ENCODE data around the gene GOLGA6L1.
"Not testable (repeated sequence)": the region's sequence is repeated elsewhere in the genome, so short reads cannot be mapped to it uniquely, and the experiment has no call there.

GOLGA6L1 gene, protein sequence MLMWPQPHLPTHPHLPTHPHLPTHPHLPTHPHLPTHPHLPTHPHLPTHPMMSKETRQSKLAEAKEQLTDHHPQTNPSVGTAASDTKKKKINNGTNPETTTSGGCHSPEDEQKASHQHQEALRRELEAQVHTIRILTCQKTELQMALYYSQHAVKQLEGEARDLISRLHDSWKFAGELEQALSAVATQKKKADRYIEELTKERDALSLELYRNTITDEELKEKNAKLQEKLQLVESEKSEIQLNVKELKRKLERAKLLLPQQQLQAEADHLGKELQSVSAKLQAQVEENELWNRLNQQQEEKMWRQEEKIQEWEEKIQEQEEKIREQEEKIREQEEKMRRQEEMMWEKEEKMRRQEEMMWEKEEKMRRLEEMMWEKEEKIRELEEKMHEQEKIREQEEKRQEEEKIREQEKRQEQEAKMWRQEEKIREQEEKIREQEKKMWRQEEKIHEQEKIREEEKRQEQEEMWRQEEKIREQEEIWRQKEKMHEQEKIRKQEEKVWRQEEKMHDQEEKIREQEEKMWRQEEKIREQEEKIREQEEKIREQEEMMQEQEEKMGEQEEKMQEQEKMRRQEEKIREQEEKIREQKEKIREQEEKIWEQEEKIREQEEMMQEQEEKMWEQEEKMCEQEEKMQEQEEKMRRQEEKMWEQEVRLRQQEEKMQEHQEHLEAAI
- long read RNA-seq, result 0 reads

DNA sequence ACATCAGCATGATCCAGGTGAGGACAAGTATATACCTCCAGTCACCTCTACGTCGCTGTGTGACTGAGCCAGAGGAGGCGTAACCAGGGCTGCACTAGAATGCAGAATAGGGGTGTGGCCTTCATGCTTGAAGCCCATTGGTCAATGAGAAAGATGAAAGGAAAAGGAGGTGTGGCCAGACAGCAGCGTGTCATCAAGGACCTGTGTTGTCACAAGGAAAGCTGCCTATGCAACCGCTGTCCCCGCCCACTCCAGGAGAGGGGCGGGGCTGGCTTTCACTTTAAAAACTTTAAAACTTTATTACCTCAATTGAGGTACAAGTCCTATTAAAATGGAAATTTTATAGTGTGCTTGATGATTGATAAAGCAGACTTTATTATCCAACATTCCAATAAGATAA is at the start of gene GOLGA6L1:
GOLGA6L1 (minus strand) TSS at position 101 of the 400 bp plus-strand sequence; CDS start at position 10, 91 bp downstream.
- DNase-seq (ENCODE audit: low read depth in 1 of 2, low spot score in 1 of 2); H3K27me3 ChIP-seq (ENCODE audit: insufficient read depth, poor library complexity, severe bottlenecking); H3K4me3 ChIP-seq (replicated peaks; ENCODE audit: insufficient read depth, low read length); H3K27ac ChIP-seq (replicated peaks): not testable (repeated sequence)

DNA sequence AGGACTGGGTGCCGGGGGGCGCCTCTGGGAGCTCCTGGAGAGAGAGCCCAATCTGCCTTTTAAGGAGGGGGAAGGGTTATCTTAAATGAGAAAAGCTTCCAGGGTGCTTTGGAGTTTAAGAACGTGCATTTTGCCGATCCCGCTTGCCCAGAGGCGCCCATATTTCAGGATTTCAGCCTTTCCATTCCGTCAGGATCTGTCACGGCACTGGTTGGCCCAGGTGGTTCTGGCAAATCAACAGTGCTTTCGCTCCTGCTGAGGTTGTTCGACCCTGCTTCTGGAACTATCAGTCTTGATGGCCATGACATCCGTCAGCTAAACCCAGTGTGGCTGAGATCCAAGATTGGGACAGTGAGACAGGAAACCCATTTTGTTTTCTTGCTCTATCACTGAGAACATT is 44.6 kb upstream of the GOLGA6L1 start:
- not testable (repeated sequence) for DNase-seq (ENCODE audit: low read depth in 1 of 2, low spot score in 1 of 2); H3K27ac ChIP-seq (replicated peaks); H3K4me3 ChIP-seq (replicated peaks; ENCODE audit: insufficient read depth, low read length); H3K27me3 ChIP-seq (ENCODE audit: insufficient read depth, poor library complexity, severe bottlenecking)

DNA sequence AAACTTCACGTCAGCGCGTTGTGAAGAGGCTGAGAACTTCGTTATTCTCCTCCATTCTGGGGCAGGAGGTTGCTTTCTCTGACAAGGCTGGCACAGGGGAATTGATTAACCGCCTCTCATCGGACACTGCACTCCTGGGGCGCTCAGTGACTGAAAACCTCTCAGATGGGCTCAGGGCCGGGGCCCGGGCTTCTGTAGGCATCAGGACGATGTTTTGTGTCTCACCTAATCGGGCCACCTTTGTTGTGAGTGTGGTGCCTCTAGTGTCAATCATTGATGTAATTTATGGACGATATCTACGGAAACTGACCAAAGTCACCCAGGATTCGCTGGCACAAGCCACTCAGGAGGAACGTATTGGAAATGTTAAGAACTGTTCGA is 43.9 kb upstream of the GOLGA6L1 start:
- not testable (repeated sequence) for H3K27me3 ChIP-seq (ENCODE audit: insufficient read depth, poor library complexity, severe bottlenecking); H3K27ac ChIP-seq (replicated peaks); H3K4me3 ChIP-seq (replicated peaks; ENCODE audit: insufficient read depth, low read length); DNase-seq (ENCODE audit: low read depth in 1 of 2, low spot score in 1 of 2)

DNA sequence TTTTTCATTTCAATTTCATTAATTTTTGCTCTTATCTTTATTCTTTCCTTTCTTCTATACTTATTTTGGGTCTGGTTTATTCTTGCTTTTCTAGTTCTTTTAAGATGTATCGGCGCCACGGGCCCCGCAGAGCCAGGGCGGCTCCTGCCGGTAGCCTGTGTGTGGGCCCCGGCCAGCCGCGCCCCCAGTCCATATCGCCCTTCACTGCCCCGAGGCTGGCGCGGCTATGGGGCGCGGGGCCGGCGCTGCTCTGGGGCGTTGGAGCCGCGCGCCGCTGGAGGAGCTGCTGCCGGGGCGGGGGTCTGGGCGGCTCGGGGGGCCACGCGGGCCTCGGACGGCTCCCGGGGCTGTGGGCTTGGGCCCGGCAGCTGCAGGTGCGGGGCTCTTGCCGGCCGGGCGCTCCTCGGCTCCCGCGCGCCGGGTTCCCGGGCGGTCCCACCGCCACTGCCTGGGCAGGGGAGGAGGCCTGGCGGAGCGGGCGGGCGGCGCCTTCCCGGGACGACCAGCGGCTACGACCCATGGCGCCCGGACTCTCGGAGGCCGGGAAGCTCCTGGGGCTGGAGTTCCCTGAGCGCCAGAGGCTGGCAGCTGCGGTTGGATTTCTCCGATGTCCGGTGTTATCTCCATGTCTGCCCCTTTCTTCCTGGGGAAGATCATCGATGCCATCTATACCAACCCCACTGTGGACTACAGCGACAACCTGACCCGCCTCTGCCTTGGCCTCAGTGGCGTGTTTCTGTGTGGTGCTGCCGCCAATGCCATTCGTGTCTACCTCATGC is 43.3 kb upstream of the GOLGA6L1 start:
- not testable (repeated sequence) for H3K4me3 ChIP-seq (replicated peaks; ENCODE audit: insufficient read depth, low read length); H3K27ac ChIP-seq (replicated peaks); H3K27me3 ChIP-seq (ENCODE audit: insufficient read depth, poor library complexity, severe bottlenecking); DNase-seq (ENCODE audit: low read depth in 1 of 2, low spot score in 1 of 2)

DNA sequence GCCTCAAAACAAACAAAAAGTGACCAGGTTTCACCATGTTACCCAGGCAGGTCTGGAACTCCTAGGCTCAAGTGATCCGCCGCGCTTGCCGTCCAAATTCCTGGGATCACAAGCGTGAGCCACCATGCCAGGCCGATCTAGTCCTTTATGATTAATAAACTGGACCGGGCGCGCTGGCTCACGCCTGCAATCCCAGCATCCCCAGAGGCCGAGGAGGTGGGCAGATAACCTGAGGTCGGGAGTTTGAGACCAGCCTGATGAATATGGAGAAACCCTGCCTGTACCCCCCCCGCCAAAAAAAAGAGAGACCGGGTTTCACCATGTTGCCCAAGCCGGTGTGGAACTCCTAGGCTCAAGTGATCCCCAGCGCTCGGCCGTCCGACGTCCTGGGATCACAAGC is 40.1 kb upstream of the GOLGA6L1 start:
- not testable (repeated sequence) for H3K27ac ChIP-seq (replicated peaks); DNase-seq (ENCODE audit: low read depth in 1 of 2, low spot score in 1 of 2); H3K27me3 ChIP-seq (ENCODE audit: insufficient read depth, poor library complexity, severe bottlenecking); H3K4me3 ChIP-seq (replicated peaks; ENCODE audit: insufficient read depth, low read length)

DNA sequence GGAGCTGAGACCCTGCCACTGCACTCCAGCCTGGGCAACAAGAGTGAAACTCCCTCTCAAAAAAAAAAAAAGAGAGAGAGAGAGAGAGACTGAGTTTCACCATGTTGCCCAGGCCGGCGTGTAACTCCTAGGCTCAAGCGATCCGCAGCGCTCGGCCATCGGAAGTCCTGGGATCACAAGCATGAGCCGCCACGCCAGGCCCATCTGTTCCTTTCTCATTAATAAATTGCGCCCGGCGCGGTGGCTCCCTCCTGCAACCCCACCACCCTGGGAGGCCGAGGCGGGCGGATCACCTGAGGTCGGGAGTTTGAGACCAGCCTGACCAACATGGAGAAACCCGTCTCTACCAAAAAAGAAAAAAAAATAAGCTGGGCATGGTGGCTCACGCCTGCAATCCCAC is 39.0 kb upstream of the GOLGA6L1 start:
- not testable (repeated sequence) for H3K4me3 ChIP-seq (replicated peaks; ENCODE audit: insufficient read depth, low read length); H3K27ac ChIP-seq (replicated peaks); DNase-seq (ENCODE audit: low read depth in 1 of 2, low spot score in 1 of 2); H3K27me3 ChIP-seq (ENCODE audit: insufficient read depth, poor library complexity, severe bottlenecking)

DNA sequence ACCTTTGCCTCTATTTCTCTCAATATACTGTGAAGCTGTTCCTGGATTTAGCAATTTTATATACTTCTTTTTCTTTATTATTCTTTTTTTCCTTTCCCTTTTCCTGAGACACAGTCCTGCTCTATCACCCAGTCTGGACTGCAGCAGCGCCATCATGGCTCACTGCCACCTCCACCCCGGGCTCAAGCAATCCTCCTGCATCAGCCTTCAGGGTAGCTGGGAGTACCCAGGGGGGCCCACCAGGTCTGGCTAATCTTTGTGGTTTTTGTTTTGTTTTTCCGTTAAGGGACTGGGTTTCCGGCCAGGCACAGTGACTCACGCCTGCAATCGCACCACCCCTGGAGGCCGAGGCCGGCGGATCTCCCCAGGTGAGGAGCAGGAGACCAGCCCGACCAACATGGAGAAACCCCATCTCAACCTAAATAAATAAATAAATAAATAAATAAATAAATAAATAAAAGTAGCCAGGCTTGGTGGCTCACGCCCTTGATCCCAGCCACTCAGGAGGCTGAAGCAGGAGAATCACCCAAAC is 38.1 kb upstream of the GOLGA6L1 start:
- not testable (repeated sequence) for H3K4me3 ChIP-seq (replicated peaks; ENCODE audit: insufficient read depth, low read length); DNase-seq (ENCODE audit: low read depth in 1 of 2, low spot score in 1 of 2); H3K27ac ChIP-seq (replicated peaks); H3K27me3 ChIP-seq (ENCODE audit: insufficient read depth, poor library complexity, severe bottlenecking)

DNA sequence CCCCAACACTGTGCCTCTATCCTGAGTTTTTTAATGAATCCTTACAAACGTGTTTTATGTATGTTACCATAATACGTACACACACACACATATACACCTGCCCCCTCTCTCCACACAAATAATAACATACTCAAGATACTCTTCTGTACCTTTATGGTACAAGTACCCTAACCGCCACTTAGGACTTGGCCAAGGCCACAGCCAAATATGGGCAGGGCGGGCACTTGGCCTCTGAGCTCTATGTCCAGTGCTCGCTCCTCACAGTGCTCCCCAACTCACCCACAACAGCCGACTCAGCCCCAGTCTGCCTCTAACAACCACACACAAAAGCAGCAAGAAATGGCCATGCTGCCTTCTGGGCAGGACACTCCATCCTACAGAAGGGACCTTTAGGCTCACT is 3.8 kb downstream of the GOLGA6L1 start:
- not testable (repeated sequence) for DNase-seq (ENCODE audit: low read depth in 1 of 2, low spot score in 1 of 2); H3K27ac ChIP-seq (replicated peaks); H3K27me3 ChIP-seq (ENCODE audit: insufficient read depth, poor library complexity, severe bottlenecking); H3K4me3 ChIP-seq (replicated peaks; ENCODE audit: insufficient read depth, low read length)

DNA sequence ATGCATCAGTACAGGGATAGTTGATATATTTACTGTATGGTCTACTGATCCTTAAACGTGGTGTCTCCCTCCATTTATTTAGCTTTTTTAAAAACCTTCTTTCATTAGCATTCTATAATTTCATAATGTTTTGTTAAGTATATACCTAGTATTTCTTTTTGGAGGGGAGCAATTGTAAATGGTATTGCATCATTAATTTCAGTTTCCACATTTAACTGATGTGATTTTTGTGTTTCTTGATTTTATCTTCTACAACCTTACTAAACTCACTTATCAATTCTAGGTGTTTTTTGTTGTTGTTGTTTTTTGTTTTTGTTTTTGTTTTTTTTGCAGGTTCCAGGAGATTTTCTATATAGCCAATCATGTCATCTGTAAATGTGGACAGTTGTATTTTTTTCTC is 18.4 kb downstream of the GOLGA6L1 start:
- DNase-seq (ENCODE audit: low read depth in 1 of 2, low spot score in 1 of 2), result no peak
- Histone ChIP-seq H3K27me3 (ENCODE audit: insufficient read depth, poor library complexity, severe bottlenecking) (no peaks in the 10 kb centered on the region), H3K4me3 (replicated peaks; ENCODE audit: insufficient read depth, low read length) (no peak overlapping the region), H3K27ac (replicated peaks) (no peak overlapping the region)
- TF ChIP-seq SPI1 (IDR thresholded peaks at IDR 0.05; ENCODE audit: borderline replicate concordance, low read depth) (no peak), POLR2AphosphoS5 (IDR thresholded peaks at IDR 0.05; ENCODE audit: low read depth) (no peak), GABPA (IDR thresholded peaks at IDR 0.05; ENCODE audit: low read depth) (no peak)
- TF ChIP-seq, protein P1, sequence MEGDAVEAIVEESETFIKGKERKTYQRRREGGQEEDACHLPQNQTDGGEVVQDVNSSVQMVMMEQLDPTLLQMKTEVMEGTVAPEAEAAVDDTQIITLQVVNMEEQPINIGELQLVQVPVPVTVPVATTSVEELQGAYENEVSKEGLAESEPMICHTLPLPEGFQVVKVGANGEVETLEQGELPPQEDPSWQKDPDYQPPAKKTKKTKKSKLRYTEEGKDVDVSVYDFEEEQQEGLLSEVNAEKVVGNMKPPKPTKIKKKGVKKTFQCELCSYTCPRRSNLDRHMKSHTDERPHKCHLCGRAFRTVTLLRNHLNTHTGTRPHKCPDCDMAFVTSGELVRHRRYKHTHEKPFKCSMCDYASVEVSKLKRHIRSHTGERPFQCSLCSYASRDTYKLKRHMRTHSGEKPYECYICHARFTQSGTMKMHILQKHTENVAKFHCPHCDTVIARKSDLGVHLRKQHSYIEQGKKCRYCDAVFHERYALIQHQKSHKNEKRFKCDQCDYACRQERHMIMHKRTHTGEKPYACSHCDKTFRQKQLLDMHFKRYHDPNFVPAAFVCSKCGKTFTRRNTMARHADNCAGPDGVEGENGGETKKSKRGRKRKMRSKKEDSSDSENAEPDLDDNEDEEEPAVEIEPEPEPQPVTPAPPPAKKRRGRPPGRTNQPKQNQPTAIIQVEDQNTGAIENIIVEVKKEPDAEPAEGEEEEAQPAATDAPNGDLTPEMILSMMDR (IDR thresholded peaks at IDR 0.05; ENCODE audit: insufficient read depth, low read length), result no peak
- TF ChIP-seq, protein P2, sequence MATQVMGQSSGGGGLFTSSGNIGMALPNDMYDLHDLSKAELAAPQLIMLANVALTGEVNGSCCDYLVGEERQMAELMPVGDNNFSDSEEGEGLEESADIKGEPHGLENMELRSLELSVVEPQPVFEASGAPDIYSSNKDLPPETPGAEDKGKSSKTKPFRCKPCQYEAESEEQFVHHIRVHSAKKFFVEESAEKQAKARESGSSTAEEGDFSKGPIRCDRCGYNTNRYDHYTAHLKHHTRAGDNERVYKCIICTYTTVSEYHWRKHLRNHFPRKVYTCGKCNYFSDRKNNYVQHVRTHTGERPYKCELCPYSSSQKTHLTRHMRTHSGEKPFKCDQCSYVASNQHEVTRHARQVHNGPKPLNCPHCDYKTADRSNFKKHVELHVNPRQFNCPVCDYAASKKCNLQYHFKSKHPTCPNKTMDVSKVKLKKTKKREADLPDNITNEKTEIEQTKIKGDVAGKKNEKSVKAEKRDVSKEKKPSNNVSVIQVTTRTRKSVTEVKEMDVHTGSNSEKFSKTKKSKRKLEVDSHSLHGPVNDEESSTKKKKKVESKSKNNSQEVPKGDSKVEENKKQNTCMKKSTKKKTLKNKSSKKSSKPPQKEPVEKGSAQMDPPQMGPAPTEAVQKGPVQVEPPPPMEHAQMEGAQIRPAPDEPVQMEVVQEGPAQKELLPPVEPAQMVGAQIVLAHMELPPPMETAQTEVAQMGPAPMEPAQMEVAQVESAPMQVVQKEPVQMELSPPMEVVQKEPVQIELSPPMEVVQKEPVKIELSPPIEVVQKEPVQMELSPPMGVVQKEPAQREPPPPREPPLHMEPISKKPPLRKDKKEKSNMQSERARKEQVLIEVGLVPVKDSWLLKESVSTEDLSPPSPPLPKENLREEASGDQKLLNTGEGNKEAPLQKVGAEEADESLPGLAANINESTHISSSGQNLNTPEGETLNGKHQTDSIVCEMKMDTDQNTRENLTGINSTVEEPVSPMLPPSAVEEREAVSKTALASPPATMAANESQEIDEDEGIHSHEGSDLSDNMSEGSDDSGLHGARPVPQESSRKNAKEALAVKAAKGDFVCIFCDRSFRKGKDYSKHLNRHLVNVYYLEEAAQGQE (IDR thresholded peaks at IDR 0.05; ENCODE audit: insufficient replicate concordance, low read depth), result no peak
